GM12874 (cell line): Measurements from ENCODE around the gene MINDY3.

Experiments
- TF ChIP-seq, protein P1 (sequence below): IDR thresholded peaks from 2 replicates; pipeline ENCODE4 v1.5.1; 2011; ENCODE audit warnings: low read depth, mild to moderate bottlenecking, control low read depth, low read length, moderate library complexity; ENCODE audit not compliant: insufficient read depth

The MINDY3 gene

DNA sequence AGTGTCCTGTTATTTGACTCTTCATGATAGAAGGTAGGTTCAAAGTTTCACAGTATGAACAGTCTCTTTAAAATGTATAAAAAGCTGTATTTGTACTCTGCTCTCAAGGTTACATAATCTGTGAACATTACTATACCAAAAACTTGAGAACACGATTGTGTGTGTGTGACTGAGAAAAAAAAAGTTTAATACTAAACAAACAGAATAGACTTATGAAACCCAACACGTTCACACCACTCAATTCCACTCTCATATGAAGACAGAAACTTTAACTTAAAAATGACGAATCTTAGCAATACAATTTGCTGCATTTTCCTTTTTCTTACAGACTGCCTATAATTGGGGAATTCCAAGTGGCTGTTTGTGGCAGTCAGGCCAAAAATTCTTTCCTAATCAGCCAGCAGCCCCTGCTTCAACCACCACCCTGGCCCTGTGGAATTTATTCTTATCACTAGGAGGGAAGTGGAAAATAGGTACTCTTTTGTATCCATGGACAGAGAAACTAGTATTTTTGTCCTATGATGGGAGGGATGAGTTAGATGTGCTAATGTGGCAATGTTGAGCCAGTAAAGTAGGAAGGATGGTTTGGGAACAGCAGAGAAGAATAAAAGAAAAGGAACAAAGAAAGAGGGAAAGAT is 42.8 kb downstream of the MINDY3 start:
- TF ChIP-seq, protein P1, sequence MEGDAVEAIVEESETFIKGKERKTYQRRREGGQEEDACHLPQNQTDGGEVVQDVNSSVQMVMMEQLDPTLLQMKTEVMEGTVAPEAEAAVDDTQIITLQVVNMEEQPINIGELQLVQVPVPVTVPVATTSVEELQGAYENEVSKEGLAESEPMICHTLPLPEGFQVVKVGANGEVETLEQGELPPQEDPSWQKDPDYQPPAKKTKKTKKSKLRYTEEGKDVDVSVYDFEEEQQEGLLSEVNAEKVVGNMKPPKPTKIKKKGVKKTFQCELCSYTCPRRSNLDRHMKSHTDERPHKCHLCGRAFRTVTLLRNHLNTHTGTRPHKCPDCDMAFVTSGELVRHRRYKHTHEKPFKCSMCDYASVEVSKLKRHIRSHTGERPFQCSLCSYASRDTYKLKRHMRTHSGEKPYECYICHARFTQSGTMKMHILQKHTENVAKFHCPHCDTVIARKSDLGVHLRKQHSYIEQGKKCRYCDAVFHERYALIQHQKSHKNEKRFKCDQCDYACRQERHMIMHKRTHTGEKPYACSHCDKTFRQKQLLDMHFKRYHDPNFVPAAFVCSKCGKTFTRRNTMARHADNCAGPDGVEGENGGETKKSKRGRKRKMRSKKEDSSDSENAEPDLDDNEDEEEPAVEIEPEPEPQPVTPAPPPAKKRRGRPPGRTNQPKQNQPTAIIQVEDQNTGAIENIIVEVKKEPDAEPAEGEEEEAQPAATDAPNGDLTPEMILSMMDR = no peak

- TF ChIP-seq, protein P1 = no peak
These were observed 44.9 kb downstream of the MINDY3 start for GRCh38 chr10:15815242-15815885.

DNA sequence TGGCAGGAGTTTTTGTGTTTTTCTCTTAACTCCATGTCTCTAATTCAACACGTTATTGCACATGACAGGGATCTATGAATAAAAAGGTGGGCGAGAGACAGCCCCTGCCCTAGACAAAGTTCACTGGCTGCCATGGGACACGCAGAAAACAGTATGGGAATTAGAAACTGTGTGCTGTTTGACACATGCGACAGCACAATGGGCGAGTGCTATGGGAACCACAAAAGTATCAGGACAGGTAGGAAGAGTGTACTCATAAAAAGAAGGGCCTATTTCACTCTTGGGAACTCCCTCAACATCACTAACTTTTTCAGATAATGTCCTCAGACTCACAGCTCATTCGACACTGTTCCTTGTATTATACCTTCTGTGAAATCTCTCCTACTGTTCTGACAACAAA is 45.7 kb downstream of the MINDY3 start:
- TF ChIP-seq, protein P1 = no peak

- TF ChIP-seq, protein P1 = no peak
These were observed 46.9 kb downstream of the MINDY3 start for GRCh38 chr10:15813415-15813814.

DNA sequence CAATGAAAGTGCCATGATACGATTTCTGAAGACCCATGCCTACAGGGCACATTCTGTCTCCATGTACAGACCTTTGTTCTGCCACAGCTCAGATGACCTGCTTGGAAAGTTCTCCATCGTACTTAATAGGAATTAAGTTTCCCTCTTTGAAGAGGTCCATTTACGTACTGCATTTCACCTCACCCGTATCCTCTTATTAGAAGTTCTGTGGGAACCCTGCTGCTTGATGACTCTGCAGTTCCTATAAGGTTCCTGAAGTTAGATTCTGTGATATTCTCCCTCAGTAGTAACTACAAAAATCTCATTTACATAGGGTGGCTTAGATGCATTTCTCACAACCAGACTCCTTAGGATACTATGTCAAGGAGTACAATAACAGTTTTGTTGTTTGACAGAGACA is 50.9 kb downstream of the MINDY3 start:
- TF ChIP-seq, protein P1 = no peak

GRCh38 chr10:15808204-15808797 is 52.0 kb downstream of the MINDY3 start:
- TF ChIP-seq, protein P1 = no peak

DNA sequence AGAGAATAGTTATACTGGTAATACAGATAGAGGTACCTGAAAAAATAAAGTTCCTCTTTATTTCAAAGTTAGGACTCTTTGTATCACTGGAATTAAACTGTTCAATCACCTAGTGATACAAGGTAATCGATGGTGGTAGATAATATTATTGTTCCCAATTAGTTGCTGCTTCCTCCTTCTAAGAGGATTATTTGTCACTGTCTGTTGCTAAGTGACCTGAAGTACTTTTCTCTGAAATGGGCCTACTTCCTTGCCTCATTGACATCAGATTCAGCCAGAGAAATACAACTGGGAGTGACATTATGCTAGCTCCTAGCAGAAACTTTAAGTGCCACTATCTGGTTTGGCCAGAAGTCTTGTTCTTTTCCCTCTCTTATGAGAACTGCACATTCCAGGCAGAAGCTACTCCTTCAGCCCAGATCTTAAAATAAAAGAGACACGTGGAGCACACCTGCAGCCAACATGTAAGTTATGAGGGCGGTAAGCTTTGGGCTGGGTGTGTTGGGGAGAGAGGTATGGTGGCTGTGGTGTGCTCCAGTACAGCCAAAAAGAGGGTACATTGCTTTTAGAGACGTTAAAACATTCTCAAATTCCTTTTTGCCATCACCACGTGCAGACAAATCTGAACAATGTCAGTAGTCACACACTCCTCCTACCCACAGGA is 54.8 kb downstream of the MINDY3 start:
- TF ChIP-seq, protein P1 = no peak
